Ishikawa (cell line): ENCODE measurements around the gene MUL1.
A peak's percentile ranks its signal among the peaks of the same experiment; 100 is the strongest.

Experiments
- CEBPB ChIP-seq: IDR thresholded peaks from 2 replicates; pipeline ENCODE4 v1.6.1; 2012
- CREB1 ChIP-seq: IDR thresholded peaks from 2 replicates; pipeline ENCODE4 v1.6.1; 2012; ENCODE audit warnings: low read depth
- EGR1 ChIP-seq: IDR thresholded peaks from 2 replicates; pipeline ENCODE4 v1.6.1; 2012
- EP300 ChIP-seq: IDR thresholded peaks from 2 replicates; pipeline ENCODE4 v1.6.1; 2012; ENCODE audit warnings: borderline replicate concordance
- FOXM1 ChIP-seq: IDR thresholded peaks from 2 replicates; pipeline ENCODE4 v1.6.1; 2012; ENCODE audit warnings: low read depth, borderline replicate concordance
- MAX ChIP-seq: IDR thresholded peaks from 2 replicates; pipeline ENCODE4 v1.6.1; 2012
- NFIC ChIP-seq: IDR thresholded peaks from 2 replicates; pipeline ENCODE4 v1.6.1; 2012
- RAD21 ChIP-seq: IDR thresholded peaks from 2 replicates; pipeline ENCODE4 v1.6.1; 2012; ENCODE audit warnings: low read depth
- REST ChIP-seq: IDR thresholded peaks from 2 replicates; pipeline ENCODE4 v1.6.1; 2012; ENCODE audit warnings: low read depth, mild to moderate bottlenecking
- TAF1 ChIP-seq: IDR thresholded peaks from 2 replicates; pipeline ENCODE4 v1.6.1; 2012; ENCODE audit warnings: low read depth, mild to moderate bottlenecking
- TCF12 ChIP-seq: IDR thresholded peaks from 2 replicates; pipeline ENCODE4 v1.6.1; 2012; ENCODE audit warnings: low read depth
- TEAD4 ChIP-seq: IDR thresholded peaks from 2 replicates; pipeline ENCODE4 v1.6.1; 2012
- YY1 ChIP-seq: IDR thresholded peaks from 2 replicates; pipeline ENCODE4 v1.6.1; 2012; ENCODE audit warnings: low read depth
- ZBTB7A ChIP-seq: IDR thresholded peaks from 2 replicates; pipeline ENCODE4 v1.6.1; 2012; ENCODE audit warnings: low read depth
- TF ChIP-seq, protein P1 (sequence below): IDR thresholded peaks from 2 replicates; pipeline ENCODE4 v1.6.1; 2012

MUL1 gene

DNA sequence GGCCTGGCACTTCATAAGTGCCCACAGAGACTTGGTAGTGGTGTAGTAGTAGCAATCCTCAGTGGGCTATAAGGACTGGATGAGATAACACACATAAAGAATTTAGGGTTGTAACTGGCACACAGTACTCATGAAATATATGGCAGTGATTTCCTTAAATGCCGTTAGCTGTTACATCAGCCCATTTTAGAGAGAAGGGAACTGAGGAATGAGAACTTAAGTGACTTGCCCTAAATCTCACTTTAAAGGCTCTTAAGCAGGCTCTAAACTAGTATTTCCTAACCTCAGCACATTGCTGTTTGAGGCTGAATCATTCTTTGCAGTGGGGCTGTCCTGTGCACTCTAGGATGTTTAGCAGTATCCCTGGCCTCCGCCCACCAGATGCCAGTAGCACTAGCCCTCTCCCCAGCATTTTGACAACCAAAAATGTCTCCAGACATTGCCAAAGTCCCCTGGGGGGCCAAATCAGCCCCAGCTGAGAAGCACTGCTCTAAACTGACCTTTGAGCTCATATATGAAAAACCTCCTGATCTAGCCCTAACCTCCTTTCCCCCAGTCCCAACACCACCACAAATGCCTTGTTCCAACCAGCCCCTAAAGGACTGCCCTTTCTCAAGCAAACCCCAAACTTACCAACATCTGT is 33.5 kb downstream of the MUL1 start:
- TF ChIP-seq CREB1 (no peak), EGR1 (no peak)

DNA sequence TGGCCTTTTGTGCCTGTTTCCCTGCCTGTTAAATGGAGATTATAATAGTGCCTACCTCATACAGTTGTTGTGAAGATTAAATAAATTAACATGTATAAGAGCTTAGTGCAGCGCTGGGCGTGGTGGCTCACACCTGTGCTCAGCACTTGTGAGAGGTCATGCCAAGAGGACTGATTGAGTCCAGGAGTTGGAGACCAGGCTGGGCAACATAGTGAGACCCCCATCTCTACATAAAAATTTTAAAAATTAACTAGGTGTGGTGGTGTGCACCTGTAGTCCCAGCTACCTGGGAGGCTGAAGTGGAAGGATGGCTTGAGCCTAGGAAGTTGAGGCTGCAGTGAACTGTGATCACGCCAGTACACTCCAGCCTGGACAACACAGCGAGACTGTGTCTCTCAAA is 34.1 kb downstream of the MUL1 start:
- TF ChIP-seq EP300: no peak
- TF ChIP-seq NFIC: no peak
- no peak for TF ChIP-seq REST
- TF ChIP-seq CEBPB: no peak
- no peak for TF ChIP-seq CREB1
- TF ChIP-seq ZBTB7A: no peak
- no peak for TF ChIP-seq TEAD4
- no peak for TF ChIP-seq EGR1
- no peak for TF ChIP-seq MAX
- no peak for TF ChIP-seq FOXM1
- no peak for TF ChIP-seq TCF12
- no peak for TF ChIP-seq YY1
- TF ChIP-seq RAD21: no peak

DNA sequence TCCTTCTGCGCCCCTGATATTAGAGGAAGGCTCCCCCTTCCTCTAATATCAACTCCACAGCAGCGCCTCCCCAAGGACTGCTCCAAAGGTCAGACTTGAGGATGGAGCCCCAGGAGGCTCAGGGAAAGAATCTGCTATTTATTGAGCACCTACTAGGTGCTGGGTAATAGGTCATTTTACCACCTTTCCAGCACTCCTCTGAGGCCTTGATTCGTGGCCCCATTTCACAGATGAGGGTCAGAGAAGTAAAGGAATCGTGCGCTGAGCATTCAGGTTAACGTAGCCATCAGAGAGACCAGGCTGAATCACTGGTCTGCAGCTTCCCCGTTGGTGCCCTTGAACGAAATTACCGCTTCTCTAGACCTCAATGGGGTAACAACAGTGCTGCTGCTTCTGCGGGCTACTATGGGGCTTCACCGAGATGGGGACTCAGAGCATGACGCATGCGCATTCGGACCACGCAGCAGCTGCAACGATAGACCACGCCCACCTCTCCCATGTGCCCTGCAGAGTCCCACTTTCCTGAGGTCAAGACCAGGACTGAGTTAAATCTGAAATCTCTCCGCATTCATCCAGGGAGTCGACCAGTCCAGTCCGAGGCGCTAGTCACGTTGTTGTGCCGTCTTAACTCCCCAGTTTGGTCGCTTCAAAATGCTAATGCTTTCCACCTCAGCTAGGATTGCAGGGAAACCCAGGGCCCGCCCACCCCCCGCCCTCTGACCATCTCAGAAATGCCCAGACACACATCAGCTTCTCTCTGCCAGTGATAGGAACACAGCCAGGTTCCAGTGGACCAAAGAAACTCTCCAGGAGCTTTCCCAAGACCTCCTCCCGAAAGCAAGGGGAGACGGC is 34.9 kb downstream of the MUL1 start:
- TF ChIP-seq EP300 (no peak), CEBPB (no peak), YY1 (no peak), FOXM1 (no peak), TCF12 (no peak)
- TF ChIP-seq, protein P1, sequence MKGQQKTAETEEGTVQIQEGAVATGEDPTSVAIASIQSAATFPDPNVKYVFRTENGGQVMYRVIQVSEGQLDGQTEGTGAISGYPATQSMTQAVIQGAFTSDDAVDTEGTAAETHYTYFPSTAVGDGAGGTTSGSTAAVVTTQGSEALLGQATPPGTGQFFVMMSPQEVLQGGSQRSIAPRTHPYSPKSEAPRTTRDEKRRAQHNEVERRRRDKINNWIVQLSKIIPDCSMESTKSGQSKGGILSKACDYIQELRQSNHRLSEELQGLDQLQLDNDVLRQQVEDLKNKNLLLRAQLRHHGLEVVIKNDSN: no peak

DNA sequence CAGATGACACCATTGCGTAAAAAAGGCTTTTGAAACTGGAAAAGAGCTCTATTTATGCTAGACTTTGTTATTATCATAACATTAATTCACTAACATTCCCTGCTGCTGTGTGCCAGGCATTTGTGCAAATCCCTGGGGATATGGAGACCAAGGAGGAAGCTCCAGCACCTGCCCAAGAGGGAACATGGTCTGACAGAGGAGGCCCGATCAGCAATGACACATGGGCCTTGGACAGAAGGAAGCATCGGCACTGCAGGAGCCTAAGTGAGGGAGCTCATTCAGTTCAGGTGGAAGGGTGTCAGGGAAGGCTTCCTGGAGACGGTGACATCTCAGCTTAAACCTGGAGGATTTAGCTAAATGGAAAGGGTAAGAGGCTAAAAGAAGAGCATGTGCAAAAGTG is 35.8 kb downstream of the MUL1 start:
- no peak for TF ChIP-seq FOXM1
- TF ChIP-seq, protein P1: no peak
- no peak for TF ChIP-seq CREB1
- no peak for TF ChIP-seq EP300
- TF ChIP-seq NFIC: no peak
- no peak for TF ChIP-seq TEAD4
- no peak for TF ChIP-seq ZBTB7A
- TF ChIP-seq REST: no peak
- no peak for TF ChIP-seq TCF12
- no peak for TF ChIP-seq YY1

- TF ChIP-seq NFIC (peak; percentile 44; the same call in 1 of the 2 replicates), FOXM1 (no peak)
- TF ChIP-seq, protein P1: no peak
Observed at GRCh38 chr1:20470194-20470593, 37.8 kb downstream of the MUL1 start.

DNA sequence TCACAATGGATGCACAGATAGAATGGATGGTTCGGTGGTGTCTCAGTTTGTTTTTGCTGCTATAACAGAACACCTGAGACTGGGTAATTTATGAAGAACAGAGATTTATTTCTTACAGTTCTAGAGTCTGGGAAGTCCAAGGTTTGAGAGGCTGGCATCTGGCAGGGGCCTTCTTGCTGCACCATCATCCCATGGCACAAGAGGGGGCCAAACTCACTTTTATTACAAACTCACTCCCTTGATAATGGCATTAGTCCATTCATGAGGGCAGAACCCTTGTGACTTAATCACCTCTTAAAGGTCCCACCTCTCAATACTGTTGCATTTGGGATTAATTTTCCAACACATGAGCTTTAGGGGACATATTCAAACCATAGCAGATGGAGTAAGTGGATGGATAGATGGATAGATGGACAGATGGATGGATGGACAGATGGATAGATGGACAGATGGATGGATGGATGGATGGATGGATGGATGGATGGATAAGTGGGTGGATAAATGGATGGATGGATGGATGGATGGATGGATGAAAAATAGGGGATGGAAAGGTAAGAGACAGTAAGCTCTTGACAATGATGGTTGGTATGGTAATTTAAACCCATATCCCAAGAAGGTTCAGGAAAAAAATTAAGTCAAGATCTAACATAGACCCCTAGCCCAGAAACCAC is 38.4 kb downstream of the MUL1 start:
- TF ChIP-seq EGR1 (no peak), EP300 (no peak), TCF12 (no peak), TEAD4 (no peak), TAF1 (no peak), CREB1 (no peak), RAD21 (no peak), FOXM1 (no peak), REST (no peak), NFIC (no peak), ZBTB7A (no peak), YY1 (no peak), CEBPB (no peak), MAX (no peak)
- TF ChIP-seq, protein P1: no peak
